SJCRH30 (cell line): ENCODE measurements around the gene IFI44L. TPM values are rescaled to one million over a fixed set of nuclear protein-coding genes. Genes with fewer than 3 reads are reported as not detected.

Experiments used
- DNase-seq, 2 experiments: peaks; one replicate each; pipeline ENCODE4 v3.0.0-alpha.2; 2015 to 2020
- H3K27ac ChIP-seq: fragments of 250-450 bp; sonication (Bioruptor Pico); 2 replicates; pipeline ENCODE4 v1.5.1; 2020; ENCODE audit warnings: mild to moderate bottlenecking, moderate library complexity
- H3K27me3 ChIP-seq: fragments of 250-450 bp; sonication (Bioruptor Pico); 2 replicates; pipeline ENCODE4 v1.5.1; 2020; ENCODE audit warnings: mild to moderate bottlenecking, moderate library complexity
- H3K36me3 ChIP-seq: fragments of 250-450 bp; sonication (Bioruptor Pico); 2 replicates; pipeline ENCODE4 v1.5.1; 2020; ENCODE audit warnings: mild to moderate bottlenecking, moderate library complexity
- H3K4me1 ChIP-seq: fragments of 250-450 bp; sonication (Bioruptor Pico); 2 replicates; pipeline ENCODE4 v1.5.1; 2020; ENCODE audit warnings: mild to moderate bottlenecking, moderate library complexity
- H3K4me3 ChIP-seq: fragments of 250-450 bp; sonication (Bioruptor Pico); 2 replicates; pipeline ENCODE4 v1.5.1; 2020; ENCODE audit warnings: mild to moderate bottlenecking, moderate library complexity
- H3K9me3 ChIP-seq: fragments of 250-450 bp; sonication (Bioruptor Pico); replicated peaks from 2 replicates; pipeline ENCODE4 v1.5.1; 2020; ENCODE audit warnings: mild to moderate bottlenecking, moderate library complexity
- total RNA-seq: library from RNA; depleted of rRNA; stranded (reverse); fragments of >200 nt; shearing (Covaris generic); gene quantifications from 2 replicates; pipeline ENCODE4 v1.2.3, GENCODE V29; 2014

Gene IFI44L
- total RNA-seq, 1 experiment from 2014 or later = 0.67 TPM

DNA sequence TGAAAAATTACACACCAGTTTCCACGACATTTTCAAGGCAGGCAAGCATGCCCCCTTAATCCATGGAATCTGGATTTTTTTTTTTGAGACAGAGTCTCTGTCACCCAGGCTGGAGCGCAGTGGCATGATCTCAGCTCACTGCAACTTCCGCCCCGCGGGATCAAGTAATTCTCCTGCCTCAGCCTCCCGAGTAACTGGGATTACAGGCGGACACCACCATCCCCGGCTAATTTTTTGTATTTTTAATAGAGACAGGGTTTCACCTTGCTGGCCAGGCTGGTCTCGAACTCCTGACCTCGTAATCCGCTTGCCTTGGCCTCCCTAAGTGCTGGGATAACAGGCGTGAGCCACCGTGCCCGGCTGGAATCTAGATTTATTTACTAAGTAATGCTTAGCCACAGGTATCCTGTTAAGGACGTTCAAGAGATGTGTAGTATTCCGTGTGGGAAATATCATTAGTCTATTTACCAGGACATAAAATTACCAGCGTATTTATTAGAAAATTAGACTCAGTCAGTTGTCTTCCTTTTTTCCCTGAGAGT, 31.8 kb downstream of the IFI44L start:
- no peaks in the 10 kb centered on the region; the same call in 1 of the 2 replicates for H3K27me3 ChIP-seq
- H3K4me3 ChIP-seq = no peak overlapping the region; the same call in 1 of the 2 replicates
- peak overlapping the region; percentile 60; the same call in 1 of the 2 replicates for H3K27ac ChIP-seq
- H3K4me1 ChIP-seq = 0 out of 2 replicates have a peak, but pooled peaks cover 6% of the 10 kb centered on the region
- H3K9me3 ChIP-seq = no peaks in the 10 kb centered on the region
- no peak for DNase-seq
- H3K36me3 ChIP-seq = no peaks in the 10 kb centered on the region; the same call in 1 of the 2 replicates

GRCh38 chr1:78658901-78659300, 38.7 kb downstream of the IFI44L start:
- no peak for DNase-seq

DNA sequence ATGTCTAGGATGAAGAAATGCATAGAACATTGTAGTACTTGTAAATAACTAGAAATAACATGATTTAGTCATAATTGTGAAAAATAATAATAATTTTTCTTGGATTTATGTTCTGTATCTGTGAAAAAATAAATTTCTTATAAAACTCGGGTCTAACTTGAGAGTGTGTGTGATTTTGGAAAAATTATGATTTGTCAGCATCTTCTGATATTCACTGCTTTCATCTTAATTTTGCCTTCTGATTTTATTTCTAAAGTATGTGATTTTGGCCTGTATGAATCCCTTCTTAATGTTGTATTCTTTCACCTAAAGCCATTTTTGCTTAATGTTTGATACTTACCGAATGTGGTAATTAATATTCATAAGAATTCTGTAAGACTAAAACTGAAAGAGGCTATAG, 43.7 kb downstream of the IFI44L start:
- Histone ChIP-seq H3K4me3 (no peak overlapping the region), H3K27ac (no peak overlapping the region), H3K36me3 (peaks cover 2% of the 10 kb centered on the region; the same call in 1 of the 2 replicates), H3K4me1 (no peaks in the 10 kb centered on the region), H3K27me3 (no peaks in the 10 kb centered on the region), H3K9me3 (no peaks in the 10 kb centered on the region; the same call in 1 of the 2 replicates)
- DNase-seq = no peak

More at GRCh38 chr1:78658901-78659300, 38.7 kb downstream of the IFI44L start:
- no peak overlapping the region for H3K27ac ChIP-seq
- H3K4me1 ChIP-seq = no peaks in the 10 kb centered on the region
- peaks cover 2% of the 10 kb centered on the region; the same call in 1 of the 2 replicates for H3K36me3 ChIP-seq
- no peaks in the 10 kb centered on the region; the same call in 1 of the 2 replicates for H3K9me3 ChIP-seq
- H3K27me3 ChIP-seq = no peaks in the 10 kb centered on the region
- H3K4me3 ChIP-seq = no peak overlapping the region

GRCh38 chr1:78664763-78665162, 44.5 kb downstream of the IFI44L start:
- 0 out of 2 replicates have a peak, but pooled peaks cover under 1% of the 10 kb centered on the region for H3K36me3 ChIP-seq
- H3K27ac ChIP-seq = no peak overlapping the region
- DNase-seq = no peak
- H3K4me3 ChIP-seq = no peak overlapping the region
- no peaks in the 10 kb centered on the region for H3K27me3 ChIP-seq
- no peaks in the 10 kb centered on the region; the same call in 1 of the 2 replicates for H3K9me3 ChIP-seq
- H3K4me1 ChIP-seq = no peaks in the 10 kb centered on the region

DNA sequence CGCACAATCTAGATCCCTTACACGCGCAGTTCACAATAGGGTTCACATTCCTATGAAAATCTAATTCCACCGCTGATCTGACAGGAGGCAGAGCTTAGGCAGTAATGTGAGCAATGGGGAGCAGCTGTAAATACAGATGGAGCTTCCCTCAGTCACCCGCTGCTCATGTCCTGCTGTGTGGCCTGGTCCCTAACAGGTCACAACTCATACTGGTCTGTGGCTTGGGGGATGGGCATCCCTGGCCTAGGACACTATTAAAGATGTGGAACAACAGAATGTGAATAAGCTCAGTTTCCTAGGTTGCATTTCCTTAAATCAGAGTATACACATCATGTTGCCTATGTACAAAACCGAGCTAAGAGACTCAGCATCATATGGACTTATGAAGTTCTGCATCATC, 45.6 kb downstream of the IFI44L start:
- Histone ChIP-seq H3K4me1 (no peaks in the 10 kb centered on the region), H3K27ac (no peak overlapping the region), H3K9me3 (no peaks in the 10 kb centered on the region; the same call in 1 of the 2 replicates), H3K36me3 (no peaks in the 10 kb centered on the region), H3K4me3 (no peak overlapping the region), H3K27me3 (no peaks in the 10 kb centered on the region)
- peak; percentile 13 to 43 for DNase-seq

- no peak overlapping the region for H3K4me3 ChIP-seq
- no peak overlapping the region for H3K27ac ChIP-seq
- no peaks in the 10 kb centered on the region for H3K36me3 ChIP-seq
- H3K4me1 ChIP-seq = no peaks in the 10 kb centered on the region
- no peaks in the 10 kb centered on the region for H3K27me3 ChIP-seq
- no peaks in the 10 kb centered on the region for H3K9me3 ChIP-seq
- no peak for DNase-seq
These were observed 47.7 kb downstream of the IFI44L start for GRCh38 chr1:78667939-78668338.

DNA sequence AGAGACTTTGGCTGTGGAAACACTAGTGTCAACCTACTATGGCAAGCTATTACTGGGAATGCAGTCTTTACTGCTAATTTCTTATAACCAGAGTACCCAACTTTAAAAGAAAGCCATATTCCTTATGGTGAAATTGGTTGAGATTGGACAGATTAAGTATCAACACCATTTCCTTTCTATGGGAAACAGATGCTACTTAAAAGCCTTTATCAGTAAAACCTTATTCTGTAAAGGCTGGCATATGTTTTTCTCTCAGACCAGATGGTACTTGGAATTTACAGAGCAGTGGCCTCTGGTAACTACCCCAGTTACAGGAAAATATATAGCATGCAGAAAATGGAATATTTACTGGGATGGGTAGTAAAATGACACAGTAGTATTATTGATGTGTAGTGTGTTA, 48.2 kb downstream of the IFI44L start:
- no peaks in the 10 kb centered on the region for H3K9me3 ChIP-seq
- H3K27ac ChIP-seq = no peak overlapping the region
- H3K4me1 ChIP-seq = no peaks in the 10 kb centered on the region
- DNase-seq = no peak
- H3K36me3 ChIP-seq = no peaks in the 10 kb centered on the region
- H3K27me3 ChIP-seq = no peaks in the 10 kb centered on the region
- H3K4me3 ChIP-seq = no peak overlapping the region

GRCh38 chr1:78672428-78672827, 52.2 kb downstream of the IFI44L start:
- no peak for DNase-seq
- Histone ChIP-seq H3K36me3 (no peaks in the 10 kb centered on the region), H3K27ac (no peak overlapping the region), H3K4me3 (no peak overlapping the region), H3K4me1 (no peaks in the 10 kb centered on the region), H3K27me3 (no peaks in the 10 kb centered on the region), H3K9me3 (no peaks in the 10 kb centered on the region)

DNA sequence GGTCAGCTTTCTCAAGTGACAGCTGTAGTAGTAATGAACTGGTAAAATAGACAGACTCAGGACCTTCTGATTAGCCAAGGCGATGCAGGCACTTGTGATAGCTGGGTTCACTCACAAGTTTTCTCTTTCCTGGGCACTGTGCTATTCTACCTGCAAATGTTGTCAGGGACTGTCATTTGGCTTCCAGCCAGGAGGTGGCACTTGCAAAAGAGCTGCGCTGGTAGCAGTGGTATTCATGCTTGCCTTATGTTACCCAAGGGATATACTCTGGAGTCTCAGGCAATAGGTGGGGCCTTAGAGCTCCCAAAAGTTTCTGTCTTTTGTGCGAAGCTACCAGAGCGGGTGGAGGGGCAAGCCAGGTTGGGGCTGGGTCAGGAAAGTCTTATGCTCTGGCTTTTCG, 52.9 kb downstream of the IFI44L start:
- H3K36me3 ChIP-seq = no peaks in the 10 kb centered on the region
- DNase-seq = peak in 1 of 2 experiments; percentile 6
- no peaks in the 10 kb centered on the region for H3K27me3 ChIP-seq
- H3K9me3 ChIP-seq = no peaks in the 10 kb centered on the region
- no peak overlapping the region for H3K4me3 ChIP-seq
- H3K4me1 ChIP-seq = no peaks in the 10 kb centered on the region
- H3K27ac ChIP-seq = no peak overlapping the region

DNA sequence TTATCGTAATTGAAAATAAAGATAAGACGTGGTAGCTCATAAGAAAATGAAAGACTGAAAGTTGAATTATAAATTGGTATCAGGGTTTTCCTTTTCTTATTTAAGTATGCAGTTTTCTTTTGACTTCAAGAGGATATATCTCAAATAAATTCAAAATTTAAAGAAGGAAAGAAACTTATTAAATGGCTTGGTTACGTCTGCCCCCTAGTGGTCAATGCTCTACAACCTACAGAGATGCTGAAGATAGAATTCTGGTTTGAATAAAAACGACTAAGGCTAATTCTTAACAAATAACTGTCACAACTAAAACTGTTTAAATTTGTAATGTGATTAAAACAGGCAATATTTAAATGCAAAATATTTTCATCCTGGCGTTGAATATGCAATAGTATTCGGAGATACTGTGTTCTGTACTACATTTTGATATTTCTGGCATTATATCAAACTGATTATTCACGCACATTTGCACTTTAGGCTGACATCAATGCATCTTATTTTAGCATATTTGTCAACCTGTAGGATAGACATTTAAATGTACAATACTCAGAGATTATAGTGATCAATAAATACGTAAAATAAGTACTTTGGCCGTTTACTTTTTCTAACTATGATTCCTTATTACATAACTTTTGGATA, 56.2 kb downstream of the IFI44L start:
- Histone ChIP-seq H3K4me1 (no peaks in the 10 kb centered on the region), H3K36me3 (no peaks in the 10 kb centered on the region), H3K27me3 (no peaks in the 10 kb centered on the region), H3K9me3 (no peaks in the 10 kb centered on the region), H3K4me3 (no peak overlapping the region), H3K27ac (no peak overlapping the region)
- peak; percentile 25 to 77 for DNase-seq

DNA sequence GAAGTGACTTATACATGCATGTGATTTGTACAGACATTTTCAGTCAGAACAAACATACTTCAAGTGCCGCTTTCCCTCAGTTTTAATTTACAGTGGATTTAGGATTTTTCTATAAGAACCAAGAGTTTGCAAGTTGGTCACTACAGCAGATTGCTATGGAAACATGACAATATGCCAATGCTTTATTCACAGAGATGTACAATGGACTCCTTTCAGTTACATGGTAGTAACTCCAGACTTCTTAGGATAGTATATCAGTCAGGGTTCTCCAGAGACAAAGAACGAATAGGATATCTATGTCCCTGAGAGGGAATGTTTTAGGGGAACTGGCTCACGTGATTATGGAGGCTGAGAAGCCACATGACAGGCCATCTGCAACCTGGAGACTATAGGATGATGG, 56.7 kb downstream of the IFI44L start:
- no peaks in the 10 kb centered on the region for H3K4me1 ChIP-seq
- no peaks in the 10 kb centered on the region for H3K27me3 ChIP-seq
- DNase-seq = no peak
- H3K36me3 ChIP-seq = no peaks in the 10 kb centered on the region
- no peak overlapping the region for H3K27ac ChIP-seq
- H3K4me3 ChIP-seq = no peak overlapping the region
- no peaks in the 10 kb centered on the region for H3K9me3 ChIP-seq

DNA sequence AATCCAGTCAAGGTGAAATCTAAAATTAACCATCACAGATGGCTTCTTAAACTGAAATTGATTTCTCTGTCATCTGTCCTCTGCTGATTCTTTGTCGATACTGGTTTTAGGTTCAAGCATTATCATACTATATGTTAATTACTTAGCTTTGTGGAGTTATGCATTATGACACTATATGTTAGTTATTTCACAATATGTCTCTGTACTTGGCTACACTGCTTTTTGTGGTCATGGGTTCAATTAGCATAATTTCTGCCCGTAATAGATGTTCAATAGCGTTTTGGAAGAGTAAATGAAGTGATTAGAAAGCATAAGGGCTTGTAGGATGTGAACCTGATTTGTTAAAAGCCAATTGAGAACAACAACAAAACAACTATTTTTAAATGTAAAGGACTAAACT, 57.5 kb downstream of the IFI44L start:
- H3K4me3 ChIP-seq = no peak overlapping the region
- DNase-seq = no peak
- no peaks in the 10 kb centered on the region for H3K27me3 ChIP-seq
- H3K36me3 ChIP-seq = no peaks in the 10 kb centered on the region
- no peak overlapping the region for H3K27ac ChIP-seq
- no peaks in the 10 kb centered on the region for H3K9me3 ChIP-seq
- no peaks in the 10 kb centered on the region for H3K4me1 ChIP-seq

- no peak overlapping the region for H3K27ac ChIP-seq
- no peaks in the 10 kb centered on the region for H3K9me3 ChIP-seq
- no peaks in the 10 kb centered on the region for H3K4me1 ChIP-seq
- no peaks in the 10 kb centered on the region for H3K27me3 ChIP-seq
- no peaks in the 10 kb centered on the region for H3K36me3 ChIP-seq
- DNase-seq = no peak
- H3K4me3 ChIP-seq = no peak overlapping the region
These were observed 58.1 kb downstream of the IFI44L start for GRCh38 chr1:78678324-78678723.

DNA sequence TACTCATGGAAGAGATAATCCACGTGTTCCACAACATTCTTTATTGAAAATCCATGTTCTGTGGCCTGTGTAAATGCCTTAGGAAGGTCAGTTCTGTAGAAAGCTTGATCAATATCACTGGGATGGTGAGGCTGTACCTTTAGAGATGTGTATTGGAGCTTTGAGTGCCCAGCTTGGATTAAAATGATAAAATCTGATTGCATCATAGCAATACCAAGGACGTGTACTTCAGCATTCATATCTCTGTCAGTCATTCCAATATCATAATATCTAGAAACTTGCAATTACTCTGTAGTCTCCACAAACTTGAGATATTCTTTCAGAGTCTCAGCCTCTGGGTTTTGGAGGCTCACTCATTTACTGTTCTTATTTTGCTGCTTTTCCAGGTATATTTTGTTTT, 61.0 kb downstream of the IFI44L start:
- Histone ChIP-seq H3K4me1 (no peaks in the 10 kb centered on the region), H3K27me3 (no peaks in the 10 kb centered on the region), H3K4me3 (no peak overlapping the region), H3K27ac (no peak overlapping the region), H3K9me3 (no peaks in the 10 kb centered on the region), H3K36me3 (no peaks in the 10 kb centered on the region)
- no peak for DNase-seq

GRCh38 chr1:78682496-78682895, 62.2 kb downstream of the IFI44L start:
- H3K27me3 ChIP-seq = no peaks in the 10 kb centered on the region
- no peak overlapping the region for H3K4me3 ChIP-seq
- DNase-seq = no peak
- H3K36me3 ChIP-seq = no peaks in the 10 kb centered on the region
- no peaks in the 10 kb centered on the region for H3K9me3 ChIP-seq
- no peak overlapping the region for H3K27ac ChIP-seq
- no peaks in the 10 kb centered on the region for H3K4me1 ChIP-seq

- H3K27ac ChIP-seq = no peak overlapping the region
- H3K9me3 ChIP-seq = no peaks in the 10 kb centered on the region
- H3K4me1 ChIP-seq = no peaks in the 10 kb centered on the region
- no peaks in the 10 kb centered on the region for H3K36me3 ChIP-seq
- H3K4me3 ChIP-seq = no peak overlapping the region
- no peaks in the 10 kb centered on the region for H3K27me3 ChIP-seq
- no peak for DNase-seq
These were observed 62.8 kb downstream of the IFI44L start for GRCh38 chr1:78683079-78683478.
